GM23248 (cell line): ENCODE measurements around the gene RERE. TPM values are rescaled to one million over a fixed set of nuclear protein-coding genes. Genes with fewer than 3 reads are reported as not detected.
A peak's percentile ranks its signal among the peaks of the same experiment; 100 is the strongest.

Experiments
- DNase-seq: peaks from one replicate; pipeline ENCODE4 v3.0.0-alpha.2; 2015
- H2AFZ ChIP-seq: fragments of 200-600 bp; sonication (generic); 2 replicates; pipeline ENCODE4 v1.6.1; 2016; ENCODE audit warnings: antibody characterized with exemption
- H3F3A ChIP-seq: fragments of 200-600 bp; sonication (generic); 2 replicates; pipeline ENCODE4 v1.6.1; 2016; ENCODE audit warnings: mild to moderate bottlenecking, antibody characterized with exemption, mixed run types; ENCODE audit not compliant: insufficient read depth
- H3K27ac ChIP-seq: fragments of 200-600 bp; sonication (generic); 2 replicates; pipeline ENCODE4 v1.5.1; 2016; ENCODE audit warnings: mild to moderate bottlenecking
- H3K27me3 ChIP-seq: fragments of 200-600 bp; sonication (generic); replicated peaks from 2 replicates; pipeline ENCODE4 v1.6.1; 2016; ENCODE audit warnings: mild to moderate bottlenecking; ENCODE audit not compliant: insufficient read depth
- H3K36me3 ChIP-seq: fragments of 200-600 bp; sonication (generic); 2 replicates; pipeline ENCODE4 v1.6.1; 2016; ENCODE audit warnings: low read depth, mild to moderate bottlenecking
- H3K4me1 ChIP-seq: fragments of 200-600 bp; sonication (generic); 2 replicates; pipeline ENCODE4 v1.6.1; 2016; ENCODE audit warnings: mild to moderate bottlenecking; ENCODE audit not compliant: insufficient read depth
- H3K4me2 ChIP-seq: fragments of 200-600 bp; sonication (generic); one replicate; pipeline ENCODE4 v1.6.1; 2016; ENCODE audit warnings: mild to moderate bottlenecking; ENCODE audit not compliant: unreplicated experiment
- H3K4me3 ChIP-seq: fragments of 200-600 bp; sonication (generic); 2 replicates; pipeline ENCODE4 v1.5.1; 2016; ENCODE audit warnings: mild to moderate bottlenecking
- H3K79me2 ChIP-seq: fragments of 200-600 bp; sonication (generic); 2 replicates; pipeline ENCODE4 v1.6.1; 2016; ENCODE audit warnings: mild to moderate bottlenecking; ENCODE audit not compliant: insufficient read depth
- H3K9ac ChIP-seq: fragments of 200-600 bp; sonication (generic); 2 replicates; pipeline ENCODE4 v1.6.1; 2016; ENCODE audit warnings: mild to moderate bottlenecking
- H3K9me2 ChIP-seq: fragments of 200-600 bp; sonication (generic); 2 replicates; pipeline ENCODE4 v1.6.1; 2016; ENCODE audit warnings: mixed run types, mild to moderate bottlenecking, moderate library complexity; ENCODE audit not compliant: insufficient read depth
- H3K9me3 ChIP-seq: fragments of 200-600 bp; sonication (generic); one replicate; pipeline ENCODE4 v1.6.1; 2017; ENCODE audit warnings: low read depth
- H4K20me1 ChIP-seq: fragments of 200-600 bp; sonication (generic); 2 replicates; pipeline ENCODE4 v1.6.0; 2016; ENCODE audit not compliant: insufficient read depth
- EZH2 ChIP-seq: fragments of 200-600 bp; sonication (generic); IDR thresholded peaks from 2 replicates; pipeline ENCODE4 v1.6.1; 2018; ENCODE audit warnings: antibody characterized with exemption, mild to moderate bottlenecking; ENCODE audit not compliant: insufficient read depth, poor library complexity, severe bottlenecking
- EZH2phosphoT487 ChIP-seq: fragments of 200-600 bp; sonication (generic); IDR thresholded peaks from 2 replicates; pipeline ENCODE4 v1.6.1; 2018; ENCODE audit warnings: antibody characterized with exemption, moderate library complexity, mild to moderate bottlenecking, low read depth; ENCODE audit not compliant: insufficient read depth
- WGBS, 2 experiments: methylation state at CpG; one replicate each; pipeline ENCODE4 v1.1.6; 2015 to 2017; ENCODE audit warnings: low lambda C conversion rate in 2 of 2, low coverage in 1 of 2; ENCODE audit errors: missing lambda C conversion rate in 2 of 2; 5-methylcytosine and 5-hydroxymethylcytosine counted together
- in situ Hi-C: fragments of 300-500 bp; cut with MboI; formaldehyde crosslinking; loops from 2 replicates; pipeline ENCODE4 v1.15.0; 2020
- polyA plus RNA-seq: library from polyadenylated mRNA; unstranded; fragments of >200 nt; fragmentation: Nextera tagmentation; extraction: Ambion mirVana; gene quantifications from 2 replicates; pipeline ENCODE4 v1.2.1, GENCODE V29; 2016
- total RNA-seq: library from RNA; depleted of rRNA; stranded (reverse); fragments of >200 nt; shearing (Covaris generic); gene quantifications from 2 replicates; pipeline ENCODE4 v1.2.3, GENCODE V29; 2014

Gene RERE
- total and polyA plus RNA-seq, 2 experiments from 2014 or later, result 26.0 to 26.2 TPM

- no peaks in the 10 kb centered on the region for H3K36me3 ChIP-seq
- H3K4me2 ChIP-seq, result peak overlapping the region; percentile 62
- no peak overlapping the region for H2AFZ ChIP-seq
- peaks cover 20% of the 10 kb centered on the region for H3K4me1 ChIP-seq
- no peaks in the 10 kb centered on the region for H3K9me3 ChIP-seq
- H3F3A ChIP-seq, result peaks cover 17% of the 10 kb centered on the region
- 48 to 51% methylated on average over 7 of the region's 7 CpGs for WGBS, 2 experiments
- H3K27ac ChIP-seq, result peak overlapping the region; percentile 81
- peaks cover 82% of the 10 kb centered on the region for H3K79me2 ChIP-seq
- H4K20me1 ChIP-seq, result no peaks in the 10 kb centered on the region
- peak; percentile 64 for DNase-seq
- H3K9ac ChIP-seq, result peak overlapping the region; percentile 56
- H3K27me3 ChIP-seq, result no peaks in the 10 kb centered on the region
- in situ Hi-C loops, result no loop called here
- TF ChIP-seq EZH2 (no peak), EZH2phosphoT487 (no peak)
- no peaks in the 10 kb centered on the region for H3K9me2 ChIP-seq
- no peak overlapping the region for H3K4me3 ChIP-seq
Measured at GRCh38 chr1:8517661-8518489, 299.6 kb downstream of the RERE start.

DNA sequence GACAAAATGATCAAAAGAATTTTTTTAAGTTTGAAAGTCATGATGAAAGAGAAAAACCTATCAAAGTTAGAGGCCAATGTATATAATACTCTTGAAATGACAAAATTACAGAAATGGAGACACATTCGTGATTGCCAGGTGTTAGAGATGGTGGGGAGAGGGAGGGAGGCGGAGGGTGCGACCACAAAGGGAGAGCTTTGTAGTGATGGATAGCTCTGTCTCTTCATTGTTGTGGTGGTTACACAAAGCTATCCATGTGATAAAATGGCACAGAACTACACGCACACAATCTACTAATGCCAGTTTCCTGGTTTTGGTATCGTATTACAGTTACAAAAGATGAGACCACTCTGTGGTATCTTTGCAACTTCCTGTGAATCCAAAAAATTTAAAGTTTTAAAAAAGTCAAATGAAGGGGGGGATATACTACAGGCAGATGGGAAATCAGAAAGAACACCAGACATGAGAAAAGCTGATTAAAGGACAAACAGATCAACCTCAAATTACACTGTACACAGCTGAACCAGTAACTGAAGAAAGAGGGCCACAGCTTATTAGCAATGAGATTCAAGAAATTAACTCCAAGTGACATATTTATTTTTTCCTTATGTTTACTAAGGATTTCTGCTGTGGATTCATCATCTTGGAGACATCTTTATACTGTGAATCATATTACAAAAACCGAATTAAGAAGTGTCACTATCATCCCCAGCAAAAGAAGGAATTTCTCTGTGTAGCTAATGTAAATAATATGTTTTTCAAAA, 300.5 kb downstream of the RERE start:
- Histone ChIP-seq H3K27me3 (no peaks in the 10 kb centered on the region), H3K9me2 (no peaks in the 10 kb centered on the region), H3K4me3 (peak overlapping the region; percentile 10), H2AFZ (0 out of 2 replicates have a peak overlapping the region, but pooled peaks have one; percentile 4), H3K36me3 (no peaks in the 10 kb centered on the region), H3K9me3 (no peaks in the 10 kb centered on the region), H3K27ac (peak overlapping the region; percentile 81), H4K20me1 (no peaks in the 10 kb centered on the region), H3K9ac (peak overlapping the region; percentile 56), H3K4me1 (peaks cover 20% of the 10 kb centered on the region), H3K4me2 (peak overlapping the region; percentile 62), H3F3A (peaks cover 17% of the 10 kb centered on the region), H3K79me2 (peaks cover 81% of the 10 kb centered on the region)
- TF ChIP-seq EZH2, result no peak
- TF ChIP-seq EZH2phosphoT487, result no peak
- 21 to 27% methylated on average over 6 of the region's 6 CpGs for WGBS, 2 experiments
- peak; percentile 71 for DNase-seq
- in situ Hi-C loops, result no loop called here

GRCh38 chr1:8516278-8516777, 301.1 kb downstream of the RERE start:
- DNase-seq, result no peak
- Histone ChIP-seq H3K36me3 (no peaks in the 10 kb centered on the region), H3K9ac (peak overlapping the region; percentile 56; the same call in 1 of the 2 replicates), H3K27me3 (no peaks in the 10 kb centered on the region), H3K9me2 (no peaks in the 10 kb centered on the region), H2AFZ (0 out of 2 replicates have a peak overlapping the region, but pooled peaks have one; percentile 4), H3K4me2 (peak overlapping the region; percentile 62), H3K27ac (peak overlapping the region; percentile 81), H3K4me1 (peaks cover 22% of the 10 kb centered on the region), H3K79me2 (peaks cover 79% of the 10 kb centered on the region), H4K20me1 (no peaks in the 10 kb centered on the region), H3K4me3 (peak overlapping the region; percentile 10), H3K9me3 (no peaks in the 10 kb centered on the region), H3F3A (peaks cover 19% of the 10 kb centered on the region)
- 64 to 66% methylated on average over 4 of the region's 4 CpGs for WGBS, 2 experiments
- TF ChIP-seq EZH2 (no peak), EZH2phosphoT487 (no peak)
- in situ Hi-C loops, result no loop called here

DNA sequence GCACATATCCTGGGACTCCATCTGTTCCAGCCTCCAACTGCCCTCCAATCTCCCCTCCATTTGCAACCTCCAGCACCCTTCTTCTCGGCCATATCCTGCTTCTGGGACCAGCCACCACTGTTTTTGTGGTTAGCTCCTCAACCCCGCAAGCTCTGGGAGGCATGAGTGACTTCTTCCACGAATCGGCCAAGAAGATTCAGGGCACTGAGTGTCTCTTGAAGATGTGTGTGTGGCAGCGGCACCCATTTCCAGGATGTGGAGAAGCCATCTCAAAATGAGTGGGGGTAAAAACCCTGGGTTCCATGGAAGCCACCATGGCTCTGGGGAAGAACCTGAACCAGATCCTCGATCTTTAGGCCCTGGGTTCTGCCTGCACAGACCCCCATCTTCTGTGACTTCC, 304.9 kb downstream of the RERE start:
- in situ Hi-C loops, result no loop called here
- peaks cover 60% of the 10 kb centered on the region for H3K79me2 ChIP-seq
- H3K9ac ChIP-seq, result no peak overlapping the region
- no peaks in the 10 kb centered on the region for H3K9me3 ChIP-seq
- TF ChIP-seq EZH2, result no peak
- TF ChIP-seq EZH2phosphoT487, result no peak
- H3K4me3 ChIP-seq, result no peak overlapping the region
- no peaks in the 10 kb centered on the region for H3K9me2 ChIP-seq
- no peaks in the 10 kb centered on the region for H4K20me1 ChIP-seq
- no peak overlapping the region for H3K4me2 ChIP-seq
- peaks cover 49% of the 10 kb centered on the region for H3F3A ChIP-seq
- no peak overlapping the region for H2AFZ ChIP-seq
- 0 out of 2 replicates have a peak, but pooled peaks cover 4% of the 10 kb centered on the region for H3K36me3 ChIP-seq
- peaks cover 35% of the 10 kb centered on the region for H3K4me1 ChIP-seq
- H3K27ac ChIP-seq, result no peak overlapping the region
- 87 to 98% methylated on average over 6 of the region's 6 CpGs for WGBS, 2 experiments
- H3K27me3 ChIP-seq, result no peaks in the 10 kb centered on the region
- no peak for DNase-seq
